ENCODE results near the gene MCC.

MCC gene

DNA sequence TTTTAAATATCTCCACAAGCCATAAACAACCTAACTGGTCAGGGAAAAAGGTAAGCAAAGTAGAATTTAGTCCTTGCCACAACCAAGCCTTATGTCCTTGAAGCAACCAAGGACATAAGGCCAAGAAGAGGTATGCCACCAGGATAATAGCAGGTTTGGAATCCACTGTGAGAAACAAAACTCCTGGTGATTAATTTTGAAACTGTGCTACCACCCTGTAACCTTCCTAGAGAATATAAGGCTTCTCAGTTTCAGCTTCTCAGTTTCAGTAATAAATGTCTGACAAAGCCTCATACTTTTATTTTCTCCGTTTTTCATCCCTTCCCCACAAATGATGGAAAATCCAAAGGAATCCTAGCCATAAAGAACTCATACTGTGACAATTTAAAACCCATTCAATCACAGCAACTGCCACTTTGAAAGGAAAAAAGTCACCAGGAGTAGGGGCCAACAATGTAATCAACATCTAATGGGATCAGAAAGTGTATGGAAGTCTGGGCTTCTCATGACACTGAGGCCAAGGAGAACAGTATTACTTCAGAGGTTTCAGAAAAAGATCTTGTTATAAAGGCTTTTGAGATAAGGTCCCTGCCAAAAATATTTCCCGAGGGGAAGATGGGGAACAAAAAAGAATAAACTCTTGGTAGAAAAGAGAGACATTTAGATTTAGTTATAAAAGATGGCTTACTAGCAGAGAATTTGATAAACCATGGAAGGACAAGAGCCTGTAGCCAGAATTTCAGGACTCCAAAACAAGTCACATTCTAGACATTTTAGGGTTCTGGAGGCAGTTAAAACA lies 242.6 kb downstream of the MCC start:
- no peak for DNase-seq (ENCODE audit: low spot score)

DNA sequence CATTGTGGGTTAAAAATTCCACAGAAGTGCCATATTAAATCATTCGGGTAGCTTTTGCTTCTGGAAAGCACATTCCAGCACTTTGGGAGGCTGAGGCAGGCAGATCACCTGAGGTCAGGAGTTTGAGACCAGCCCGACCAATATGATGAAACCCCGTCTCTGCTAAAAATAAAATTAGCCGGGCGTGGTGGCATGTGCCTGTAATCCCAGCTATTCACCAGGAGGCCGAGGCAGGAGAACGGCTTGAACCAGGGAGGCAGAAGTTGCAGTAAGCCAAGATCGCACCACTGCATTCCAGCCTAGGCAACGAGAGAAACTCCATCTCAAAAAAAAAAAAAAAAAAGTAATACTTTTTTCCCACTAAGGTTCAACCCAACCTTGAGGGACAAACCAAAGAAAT lies 243.3 kb downstream of the MCC start:
- no peak for DNase-seq (ENCODE audit: low spot score)

GRCh38 chr5:113243349-113243664 lies 244.9 kb downstream of the MCC start:
- DNase-seq (ENCODE audit: low spot score): no peak

DNA sequence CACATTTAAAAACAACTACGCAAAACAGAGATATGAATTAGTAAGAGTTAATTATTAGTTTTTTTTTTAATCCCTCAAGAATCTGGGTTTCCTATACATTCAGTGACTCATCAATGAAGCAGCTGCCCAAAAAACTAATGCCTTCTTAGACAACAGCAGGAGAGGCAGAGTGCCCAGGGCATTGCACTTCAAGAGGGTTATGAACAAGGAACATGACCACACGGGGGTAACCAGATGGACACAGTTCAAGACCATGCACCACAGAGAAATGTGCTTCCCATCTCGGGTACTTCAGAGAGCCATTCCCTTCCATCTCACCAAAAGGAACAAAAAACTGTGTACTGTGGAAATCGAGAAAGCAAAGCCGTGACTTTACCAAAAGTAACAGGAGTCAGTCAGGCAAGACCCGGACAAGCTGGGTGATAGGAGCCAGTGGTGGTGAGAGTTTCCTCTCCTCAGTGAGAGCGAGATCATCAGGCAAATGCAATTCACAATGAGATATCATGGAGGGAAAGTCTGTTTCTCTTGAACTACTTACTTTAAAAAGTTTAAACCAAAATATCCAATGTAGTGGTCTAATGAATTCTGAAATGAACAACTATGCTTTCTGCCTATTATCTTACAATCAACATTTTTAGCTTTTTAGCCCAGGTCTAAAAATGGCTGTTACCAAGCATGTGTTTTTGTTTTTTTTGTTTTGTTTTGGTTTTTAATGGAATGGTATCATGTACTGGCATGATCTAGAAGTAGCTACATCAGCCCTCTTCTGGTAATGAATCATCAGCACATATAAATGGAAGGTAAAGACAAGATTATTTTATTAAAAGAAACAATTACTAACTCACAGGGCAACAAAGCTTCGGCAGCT lies 245.5 kb downstream of the MCC start:
- no peak for DNase-seq (ENCODE audit: low spot score)

- DNase-seq (ENCODE audit: low spot score): no peak
Measured at GRCh38 chr5:113240951-113241726, 247.1 kb downstream of the MCC start.

GRCh38 chr5:113240032-113240431 lies 248.2 kb downstream of the MCC start:
- DNase-seq (ENCODE audit: low spot score): no peak

GRCh38 chr5:113237893-113238292 lies 250.4 kb downstream of the MCC start:
- DNase-seq (ENCODE audit: low spot score): no peak

GRCh38 chr5:113236536-113237288 lies 251.5 kb downstream of the MCC start:
- DNase-seq (ENCODE audit: low spot score): no peak

DNA sequence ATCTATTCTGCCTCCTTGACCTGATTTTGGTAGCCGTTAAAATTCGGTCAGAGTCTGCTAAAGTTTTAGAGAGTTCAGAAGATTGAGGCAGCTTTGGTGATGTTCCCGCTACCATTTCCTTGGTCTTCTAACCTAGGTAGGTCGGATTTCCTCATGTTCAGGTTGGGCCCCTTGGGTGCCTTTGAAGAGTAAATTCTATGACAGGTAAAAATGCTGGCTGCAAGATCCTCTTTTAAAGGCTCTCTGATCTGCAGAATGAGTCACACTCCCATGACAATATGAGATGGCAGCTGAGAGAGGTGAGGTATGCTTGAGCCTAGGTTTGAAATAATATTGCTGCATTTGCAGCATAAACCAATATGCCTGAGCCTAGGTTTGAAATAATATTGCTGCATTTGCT lies 252.4 kb downstream of the MCC start:
- no peak for DNase-seq (ENCODE audit: low spot score)

GRCh38 chr5:113234546-113234945 lies 253.7 kb downstream of the MCC start:
- DNase-seq (ENCODE audit: low spot score): no peak

DNA sequence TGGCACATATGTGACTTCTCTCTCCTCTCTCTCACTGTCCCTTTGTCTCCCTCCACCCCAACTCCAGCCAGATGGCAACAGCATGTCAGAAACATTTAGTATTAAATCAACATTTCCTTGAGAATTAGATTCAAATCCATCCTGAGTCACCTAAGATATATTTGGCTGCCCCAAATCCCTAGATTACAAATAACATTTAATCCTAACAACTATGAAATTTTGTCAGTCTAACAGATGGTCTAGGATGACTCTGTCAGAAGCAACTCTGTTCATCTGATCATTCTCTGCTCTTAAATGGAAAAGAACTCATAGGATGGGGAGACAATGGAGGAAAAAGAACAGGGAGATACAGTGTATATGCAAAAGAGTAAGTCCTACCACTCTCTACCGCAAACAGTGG lies 254.6 kb downstream of the MCC start:
- no peak for DNase-seq (ENCODE audit: low spot score)

- DNase-seq (ENCODE audit: low spot score): no peak
Measured at GRCh38 chr5:113232667-113233066, 255.6 kb downstream of the MCC start.

- no peak for DNase-seq (ENCODE audit: low spot score)
Measured at GRCh38 chr5:113232221-113232620, 256.0 kb downstream of the MCC start.

DNA sequence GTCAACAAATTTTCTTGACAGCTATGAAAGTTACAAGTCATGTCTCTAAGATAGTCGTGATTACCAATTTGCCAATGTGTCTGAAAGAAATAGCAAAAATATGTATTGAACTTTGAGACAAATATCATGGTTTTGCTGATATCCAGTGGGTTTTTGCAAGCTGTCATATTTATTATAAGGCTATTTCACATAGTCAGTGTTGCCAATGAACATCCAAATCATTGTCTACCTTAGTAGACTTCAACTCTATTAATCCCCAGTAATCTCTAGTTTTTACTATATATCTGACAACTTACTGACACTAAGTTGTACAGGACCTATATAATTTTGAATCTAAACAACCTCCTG lies 256.6 kb downstream of the MCC start:
- no peak for DNase-seq (ENCODE audit: low spot score)

GRCh38 chr5:113230711-113231652 lies 257.3 kb downstream of the MCC start:
- no peak for DNase-seq (ENCODE audit: low spot score)

DNA sequence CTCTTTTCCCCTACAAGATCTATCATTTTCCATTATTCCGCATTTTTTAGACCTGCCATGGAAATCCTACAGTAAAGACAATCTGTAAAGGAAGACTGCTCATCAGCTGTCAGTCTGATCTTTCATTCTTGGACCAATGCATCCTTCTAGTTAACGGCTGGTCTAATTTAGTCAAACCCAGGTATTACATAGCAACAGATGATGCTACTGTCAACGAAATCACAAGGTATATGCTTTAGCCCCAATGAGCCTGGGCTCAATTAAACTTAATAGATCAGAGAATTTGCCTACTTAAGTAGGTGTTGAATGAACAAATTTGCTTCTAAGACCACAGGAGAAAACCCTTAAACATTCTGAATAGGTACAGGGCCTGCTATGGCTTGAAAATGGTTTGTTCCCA lies 260.5 kb downstream of the MCC start:
- DNase-seq (ENCODE audit: low spot score): no peak

GRCh38 chr5:113226116-113226736 lies 262.0 kb downstream of the MCC start:
- DNase-seq (ENCODE audit: low spot score): no peak

DNA sequence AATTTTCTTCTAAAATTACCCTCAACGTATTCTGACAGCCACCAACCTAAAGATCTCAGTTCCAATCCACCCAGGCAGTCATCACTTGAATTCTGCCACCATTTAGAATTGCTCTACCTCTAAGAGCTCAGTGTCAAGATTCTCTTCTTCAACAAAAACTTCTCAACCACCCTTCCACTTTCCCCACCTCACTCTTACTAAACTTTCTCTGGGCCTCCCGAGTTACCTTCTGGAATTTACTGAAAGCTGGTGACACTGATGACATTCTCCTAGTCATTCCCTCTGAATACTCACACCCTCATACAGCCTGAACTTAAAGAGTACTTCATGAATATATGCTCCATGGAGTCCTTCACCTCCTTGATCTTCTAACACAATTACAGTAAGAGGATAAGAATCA lies 263.0 kb downstream of the MCC start:
- no peak for DNase-seq (ENCODE audit: low spot score)

DNA sequence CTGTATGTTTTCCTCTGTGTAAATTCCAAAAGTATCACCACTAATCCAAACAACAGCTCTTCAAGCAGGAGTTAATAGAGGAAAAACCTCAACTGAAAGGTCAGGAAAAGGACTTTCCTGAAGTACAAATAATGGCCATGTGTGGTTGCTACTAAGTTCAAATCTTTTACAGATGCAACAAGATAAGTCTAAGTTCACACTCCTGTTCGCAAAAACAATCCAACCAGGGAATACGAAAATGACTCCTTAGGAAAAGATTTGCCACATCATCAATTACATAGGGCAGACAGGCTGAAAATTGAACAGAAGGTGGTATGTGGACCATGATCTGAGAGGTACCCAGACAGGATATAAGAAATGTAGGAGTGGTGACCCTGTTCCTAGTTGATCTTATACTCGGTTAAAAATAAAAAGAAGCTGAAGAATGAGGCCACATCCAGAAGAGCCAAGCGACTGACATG lies 263.6 kb downstream of the MCC start:
- no peak for DNase-seq (ENCODE audit: low spot score)

- no peak for DNase-seq (ENCODE audit: low spot score)
Measured at GRCh38 chr5:113223831-113224604, 264.2 kb downstream of the MCC start.

Measured in hematopoietic multipotent progenitor cell treated with erythropoietin and hydrocortisone succinate and interleukin-3 and kit ligand, for 17 days (in vitro differentiated cells).